ENCODE data around the gene KMT2E. TPM values are rescaled to one million over a fixed set of nuclear protein-coding genes. Genes with fewer than 3 reads are reported as not detected.
A peak's percentile ranks its signal among the peaks of the same experiment; 100 is the strongest.

The KMT2E gene
- total RNA-seq, 1 donor from 2014 or later: 88.2 TPM

DNA sequence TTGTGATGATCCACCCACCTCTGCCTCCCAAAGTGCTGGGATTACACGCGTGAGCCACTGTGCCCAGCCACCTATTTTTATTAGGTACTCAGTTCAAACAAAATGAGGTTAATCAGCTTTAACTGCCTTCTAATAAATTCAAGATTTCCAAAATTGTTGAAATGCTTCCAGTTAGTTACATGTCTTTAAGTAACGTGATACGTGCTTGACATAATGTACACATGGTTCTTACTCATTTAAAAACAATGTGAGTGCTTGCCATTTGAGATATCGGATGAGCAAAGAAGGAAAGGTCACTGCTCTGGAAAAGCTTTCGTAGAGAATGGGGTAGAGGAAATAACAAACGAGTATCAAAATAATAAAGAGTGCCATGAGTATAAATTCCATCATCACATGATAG is 83.6 kb downstream of the KMT2E start:
- intact Hi-C loops (cut with DNase I): no loop called here
- Histone ChIP-seq H3K36me3 (peaks cover 71% of the 10 kb centered on the region), H3K27me3 (ENCODE audit: low read depth) (no peaks in the 10 kb centered on the region), H3K27ac (no peak overlapping the region), H3K4me1 (no peaks in the 10 kb centered on the region), H3K9me3 (no peaks in the 10 kb centered on the region), H3K4me3 (no peak overlapping the region)
- no peak for DNase-seq
- ATAC-seq: peak in 1 of 2 donors; percentile 36
- TF ChIP-seq, protein P1, sequence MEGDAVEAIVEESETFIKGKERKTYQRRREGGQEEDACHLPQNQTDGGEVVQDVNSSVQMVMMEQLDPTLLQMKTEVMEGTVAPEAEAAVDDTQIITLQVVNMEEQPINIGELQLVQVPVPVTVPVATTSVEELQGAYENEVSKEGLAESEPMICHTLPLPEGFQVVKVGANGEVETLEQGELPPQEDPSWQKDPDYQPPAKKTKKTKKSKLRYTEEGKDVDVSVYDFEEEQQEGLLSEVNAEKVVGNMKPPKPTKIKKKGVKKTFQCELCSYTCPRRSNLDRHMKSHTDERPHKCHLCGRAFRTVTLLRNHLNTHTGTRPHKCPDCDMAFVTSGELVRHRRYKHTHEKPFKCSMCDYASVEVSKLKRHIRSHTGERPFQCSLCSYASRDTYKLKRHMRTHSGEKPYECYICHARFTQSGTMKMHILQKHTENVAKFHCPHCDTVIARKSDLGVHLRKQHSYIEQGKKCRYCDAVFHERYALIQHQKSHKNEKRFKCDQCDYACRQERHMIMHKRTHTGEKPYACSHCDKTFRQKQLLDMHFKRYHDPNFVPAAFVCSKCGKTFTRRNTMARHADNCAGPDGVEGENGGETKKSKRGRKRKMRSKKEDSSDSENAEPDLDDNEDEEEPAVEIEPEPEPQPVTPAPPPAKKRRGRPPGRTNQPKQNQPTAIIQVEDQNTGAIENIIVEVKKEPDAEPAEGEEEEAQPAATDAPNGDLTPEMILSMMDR (IDR thresholded peaks at IDR 0.05): no peak

DNA sequence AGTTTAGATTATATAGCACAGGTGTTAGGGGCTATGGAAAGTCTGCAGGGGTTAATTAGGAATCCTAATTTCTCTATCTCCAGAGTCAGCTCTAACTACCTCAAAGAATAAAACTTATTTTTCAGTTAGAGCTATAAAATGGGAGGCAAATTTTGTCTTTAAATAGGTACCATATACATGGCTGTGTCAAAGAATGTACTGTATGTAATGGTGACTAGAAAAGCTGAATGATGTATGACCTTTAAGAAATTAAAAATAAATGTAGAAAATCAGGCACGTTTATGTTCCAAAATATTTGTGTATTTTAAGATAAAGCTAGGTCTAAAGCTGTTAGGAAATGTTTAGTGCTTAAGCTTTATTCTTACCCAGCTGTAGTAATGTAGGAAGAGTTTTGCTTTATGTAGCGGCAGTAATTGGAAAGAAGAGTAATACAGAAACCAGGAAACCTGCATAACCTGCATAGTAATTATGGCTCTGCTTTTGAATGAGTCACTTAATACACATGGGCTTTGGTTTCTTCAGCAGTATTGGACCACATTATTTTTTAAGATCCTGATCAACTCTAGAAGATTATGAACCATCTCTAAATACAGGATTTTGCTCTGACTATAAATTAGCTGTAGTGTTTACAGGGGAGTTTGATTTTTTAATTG is 85.0 kb downstream of the KMT2E start:
- Histone ChIP-seq H3K27ac (no peak overlapping the region), H3K4me1 (no peaks in the 10 kb centered on the region), H3K4me3 (no peak overlapping the region), H3K9me3 (no peaks in the 10 kb centered on the region), H3K27me3 (ENCODE audit: low read depth) (no peaks in the 10 kb centered on the region), H3K36me3 (peaks cover 72% of the 10 kb centered on the region)
- TF ChIP-seq, protein P1 (IDR thresholded peaks at IDR 0.05): no peak
- DNase-seq (no peak), ATAC-seq (no peak)
- intact Hi-C loops (cut with DNase I): no loop called here

DNA sequence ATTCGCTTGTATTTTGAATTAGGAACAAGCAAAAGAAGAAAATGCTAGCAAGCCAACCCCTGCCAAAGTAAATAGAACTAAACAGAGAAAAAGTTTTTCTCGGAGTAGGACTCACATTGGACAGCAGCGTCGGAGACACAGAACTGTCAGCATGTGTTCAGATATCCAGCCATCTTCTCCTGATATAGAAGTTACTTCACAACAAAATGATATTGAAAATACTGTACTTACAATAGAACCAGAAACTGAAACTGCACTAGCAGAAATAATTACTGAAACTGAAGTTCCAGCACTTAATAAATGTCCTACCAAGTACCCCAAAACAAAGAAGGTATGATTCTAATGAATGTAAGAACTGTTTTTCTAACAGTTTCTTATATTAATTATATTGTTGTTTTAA is 87.9 kb downstream of the KMT2E start:
- intact Hi-C loops (cut with DNase I): no loop called here
- no peak overlapping the region for H3K27ac ChIP-seq
- ATAC-seq (no peak), DNase-seq (no peak)
- H3K4me3 ChIP-seq: no peak overlapping the region
- H3K36me3 ChIP-seq: peaks cover 88% of the 10 kb centered on the region
- H3K4me1 ChIP-seq: no peaks in the 10 kb centered on the region
- TF ChIP-seq, protein P1 (IDR thresholded peaks at IDR 0.05): no peak
- H3K27me3 ChIP-seq (ENCODE audit: low read depth): no peaks in the 10 kb centered on the region
- no peaks in the 10 kb centered on the region for H3K9me3 ChIP-seq

DNA sequence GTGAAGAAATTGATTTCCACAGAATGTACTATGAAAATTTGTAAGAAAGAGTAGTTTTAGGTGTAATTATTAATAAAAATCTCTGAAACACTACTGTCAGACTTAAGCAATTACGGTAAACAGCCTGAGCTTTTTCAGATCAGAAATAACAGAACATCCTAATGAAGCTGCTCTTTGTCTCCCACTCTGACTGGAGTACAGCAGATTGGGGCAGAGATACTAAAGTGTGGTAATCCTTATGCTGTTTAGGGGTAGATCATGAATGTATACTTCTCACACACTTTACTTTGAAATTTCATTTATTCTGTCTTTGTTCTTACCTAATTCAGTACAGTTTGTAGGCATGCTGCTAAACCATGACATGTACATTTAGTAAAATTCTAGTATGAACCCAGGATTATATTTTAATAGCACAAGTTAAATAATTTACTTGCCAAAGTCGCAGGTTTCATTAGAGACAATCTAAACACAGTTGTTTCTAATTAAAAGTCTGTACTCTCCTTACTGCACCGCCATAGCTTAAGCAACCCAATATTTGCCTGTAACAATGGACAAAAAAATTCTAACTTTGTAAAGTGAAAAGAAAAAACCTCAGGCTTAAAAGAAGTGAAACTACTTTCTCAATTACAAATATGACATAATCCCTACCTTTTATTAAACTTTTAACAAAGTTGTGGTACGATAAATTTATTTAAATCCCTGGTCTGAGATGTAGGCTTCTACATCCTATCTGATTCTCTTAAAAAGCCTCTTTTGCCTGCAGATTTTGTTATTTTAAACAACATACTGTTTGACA is 88.8 kb downstream of the KMT2E start:
- H3K36me3 ChIP-seq: peaks cover 93% of the 10 kb centered on the region
- intact Hi-C loops (cut with DNase I): no loop called here
- ATAC-seq (no peak), DNase-seq (no peak)
- TF ChIP-seq, protein P1 (IDR thresholded peaks at IDR 0.05): no peak
- H3K4me1 ChIP-seq: no peaks in the 10 kb centered on the region
- H3K9me3 ChIP-seq: no peaks in the 10 kb centered on the region
- no peak overlapping the region for H3K27ac ChIP-seq
- no peaks in the 10 kb centered on the region for H3K27me3 ChIP-seq (ENCODE audit: low read depth)
- H3K4me3 ChIP-seq: no peak overlapping the region

DNA sequence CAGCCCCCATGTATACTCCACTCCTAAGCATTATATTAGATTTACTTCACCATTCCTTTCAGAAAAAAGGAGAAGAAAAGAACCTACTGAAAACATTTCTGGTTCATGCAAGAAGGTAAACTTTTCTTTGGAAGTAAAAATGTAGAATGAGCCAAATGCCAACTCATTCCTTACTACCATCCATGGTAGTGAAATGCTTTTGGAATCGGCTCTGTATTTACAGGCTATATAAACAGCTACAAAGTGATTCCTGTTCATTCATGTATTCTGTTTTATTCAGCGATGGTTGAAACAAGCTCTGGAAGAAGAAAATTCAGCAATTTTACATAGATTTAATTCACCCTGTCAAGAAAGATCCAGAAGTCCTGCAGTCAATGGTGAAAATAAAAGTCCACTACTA is 91.6 kb downstream of the KMT2E start:
- TF ChIP-seq, protein P1 (IDR thresholded peaks at IDR 0.05): no peak
- Histone ChIP-seq H3K4me3 (no peak overlapping the region), H3K9me3 (no peaks in the 10 kb centered on the region), H3K27me3 (ENCODE audit: low read depth) (no peaks in the 10 kb centered on the region), H3K4me1 (peaks cover 11% of the 10 kb centered on the region), H3K27ac (no peak overlapping the region), H3K36me3 (peaks cover 100% of the 10 kb centered on the region)
- ATAC-seq (no peak), DNase-seq (no peak)
- intact Hi-C loops (cut with DNase I): no loop called here

Data from lower lobe of right lung (tissue), 2 donors.